Suprapubic skin (tissue), 4 donors: ENCODE measurements around the gene LRRTM2. TPM values are rescaled to one million over a fixed set of nuclear protein-coding genes. Genes with fewer than 3 reads are reported as not detected.

Source experiments
- DNase-seq, 2 donors: peaks; one replicate each; pipeline ENCODE4 v3.0.0-alpha.2; 2019; ENCODE audit warnings: low spot score in 2 of 2
- H3K27ac ChIP-seq: fragments of 200-600 bp; sonication (generic); one replicate; pipeline ENCODE4 v1.5.1; 2019
- H3K27me3 ChIP-seq: fragments of 200-600 bp; sonication (generic); one replicate; pipeline ENCODE4 v1.5.1; 2019
- H3K36me3 ChIP-seq: fragments of 200-600 bp; sonication (generic); one replicate; pipeline ENCODE4 v1.5.1; 2019
- H3K4me1 ChIP-seq: fragments of 200-600 bp; sonication (generic); one replicate; pipeline ENCODE4 v1.5.1; 2019
- H3K4me3 ChIP-seq: fragments of 200-600 bp; sonication (generic); one replicate; pipeline ENCODE4 v1.5.1; 2019; ENCODE audit warnings: mild to moderate bottlenecking
- H3K9me3 ChIP-seq: fragments of 200-600 bp; sonication (generic); one replicate; pipeline ENCODE4 v1.5.1; 2019
- EP300 ChIP-seq: sonication (generic); formaldehyde crosslinking; IDR thresholded peaks from one replicate; pipeline ENCODE4 v1.6.1; 2017; ENCODE audit warnings: antibody characterized with exemption
- POLR2A ChIP-seq, 2 donors: fragments of 450-650 bp; IDR thresholded peaks; one replicate each; pipeline ENCODE4 v1.6.1; 2017; ENCODE audit warnings: antibody characterized with exemption in 2 of 2, mild to moderate bottlenecking in 2 of 2, moderate library complexity in 2 of 2
- POLR2AphosphoS5 ChIP-seq, 3 donors: sonication (generic); formaldehyde crosslinking; IDR thresholded peaks; one replicate each; pipeline ENCODE4 v1.6.1; 2017; ENCODE audit warnings: antibody characterized with exemption in 3 of 3
- WGBS: methylation state at CpG from one replicate; pipeline ENCODE4 v1.1.5; 2018; 5-methylcytosine and 5-hydroxymethylcytosine counted together
- total RNA-seq, 4 donors: library from RNA; depleted of rRNA; stranded (reverse); fragments of >200 nt; gene quantifications; one replicate each; pipeline ENCODE4 v1.1.0, GENCODE V29; 2016
- TF ChIP-seq, protein P1 (sequence below), 2 donors: fragments of 200-600 bp in 1 of 2; fragments of 450-650 bp in 1 of 2; sonication (generic) in 1 of 2; IDR thresholded peaks; one replicate each; pipeline ENCODE4 v1.5.1; 2016 to 2019; ENCODE audit warnings: antibody characterized with exemption in 2 of 2, mild to moderate bottlenecking in 1 of 2, moderate library complexity in 1 of 2

The LRRTM2 gene
- total RNA-seq, 4 donors from 2014 or later, result 0.08 to 0.59 (median 0.32) TPM; not detected in 1

DNA sequence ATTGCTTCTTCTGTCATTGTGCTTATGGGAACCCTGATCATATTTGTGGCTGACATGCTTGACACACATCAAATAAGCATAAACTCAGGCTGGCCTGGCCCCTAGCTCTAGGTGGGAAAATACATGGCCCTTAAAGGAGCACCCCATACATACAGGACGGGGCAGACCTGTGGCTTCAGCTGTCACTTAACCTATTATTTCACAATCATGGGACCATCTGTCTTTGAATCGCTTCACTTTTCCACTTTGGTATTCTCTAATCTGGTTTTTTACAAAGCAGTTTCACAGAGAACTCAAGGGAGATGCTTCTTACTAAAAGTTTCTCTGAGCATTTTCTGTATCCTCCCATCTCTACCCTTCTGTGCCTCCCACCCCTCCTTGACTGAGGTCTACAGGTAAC lies 34.6 kb upstream of the LRRTM2 start:
- Histone ChIP-seq H3K27me3 (no peaks in the 10 kb centered on the region), H3K27ac (no peak overlapping the region), H3K4me1 (no peaks in the 10 kb centered on the region), H3K9me3 (no peaks in the 10 kb centered on the region), H3K4me3 (no peak overlapping the region), H3K36me3 (peaks cover 31% of the 10 kb centered on the region)
- WGBS, result 98% methylated on average over 2 of the region's 2 CpGs
- DNase-seq, result no peak
- TF ChIP-seq POLR2A (IDR thresholded peaks at IDR 0.05), result no peak
- TF ChIP-seq POLR2AphosphoS5 (IDR thresholded peaks at IDR 0.05), result no peak
- TF ChIP-seq, protein P1, sequence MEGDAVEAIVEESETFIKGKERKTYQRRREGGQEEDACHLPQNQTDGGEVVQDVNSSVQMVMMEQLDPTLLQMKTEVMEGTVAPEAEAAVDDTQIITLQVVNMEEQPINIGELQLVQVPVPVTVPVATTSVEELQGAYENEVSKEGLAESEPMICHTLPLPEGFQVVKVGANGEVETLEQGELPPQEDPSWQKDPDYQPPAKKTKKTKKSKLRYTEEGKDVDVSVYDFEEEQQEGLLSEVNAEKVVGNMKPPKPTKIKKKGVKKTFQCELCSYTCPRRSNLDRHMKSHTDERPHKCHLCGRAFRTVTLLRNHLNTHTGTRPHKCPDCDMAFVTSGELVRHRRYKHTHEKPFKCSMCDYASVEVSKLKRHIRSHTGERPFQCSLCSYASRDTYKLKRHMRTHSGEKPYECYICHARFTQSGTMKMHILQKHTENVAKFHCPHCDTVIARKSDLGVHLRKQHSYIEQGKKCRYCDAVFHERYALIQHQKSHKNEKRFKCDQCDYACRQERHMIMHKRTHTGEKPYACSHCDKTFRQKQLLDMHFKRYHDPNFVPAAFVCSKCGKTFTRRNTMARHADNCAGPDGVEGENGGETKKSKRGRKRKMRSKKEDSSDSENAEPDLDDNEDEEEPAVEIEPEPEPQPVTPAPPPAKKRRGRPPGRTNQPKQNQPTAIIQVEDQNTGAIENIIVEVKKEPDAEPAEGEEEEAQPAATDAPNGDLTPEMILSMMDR (IDR thresholded peaks at IDR 0.05), result no peak
- TF ChIP-seq EP300, result no peak

DNA sequence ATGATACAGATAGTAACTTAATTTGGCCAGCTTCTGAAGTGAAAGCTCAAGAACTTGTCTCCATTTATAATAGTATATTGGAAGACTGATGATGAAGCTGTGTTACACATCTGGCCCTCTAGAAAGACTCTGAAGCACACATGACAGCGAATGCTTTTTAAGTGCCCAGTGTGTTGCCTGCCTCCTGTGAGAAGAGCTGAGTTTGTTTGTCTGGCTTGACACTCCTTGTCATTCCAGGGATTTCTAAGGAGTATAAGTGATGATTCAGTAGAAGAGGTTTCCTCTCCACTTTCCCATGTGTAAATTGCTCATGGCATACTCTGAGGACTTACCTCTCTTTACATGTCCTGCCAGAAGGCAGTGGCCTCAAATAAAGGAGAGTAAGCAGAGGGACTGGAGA lies 30.4 kb upstream of the LRRTM2 start:
- no peaks in the 10 kb centered on the region for H3K9me3 ChIP-seq
- H3K4me3 ChIP-seq, result no peak overlapping the region
- no peaks in the 10 kb centered on the region for H3K4me1 ChIP-seq
- WGBS, result 93% methylated on average over 1 of the region's 1 CpG
- H3K27me3 ChIP-seq, result no peaks in the 10 kb centered on the region
- peaks cover 48% of the 10 kb centered on the region for H3K36me3 ChIP-seq
- DNase-seq, result no peak
- no peak for TF ChIP-seq POLR2AphosphoS5 (IDR thresholded peaks at IDR 0.05)
- H3K27ac ChIP-seq, result no peak overlapping the region

DNA sequence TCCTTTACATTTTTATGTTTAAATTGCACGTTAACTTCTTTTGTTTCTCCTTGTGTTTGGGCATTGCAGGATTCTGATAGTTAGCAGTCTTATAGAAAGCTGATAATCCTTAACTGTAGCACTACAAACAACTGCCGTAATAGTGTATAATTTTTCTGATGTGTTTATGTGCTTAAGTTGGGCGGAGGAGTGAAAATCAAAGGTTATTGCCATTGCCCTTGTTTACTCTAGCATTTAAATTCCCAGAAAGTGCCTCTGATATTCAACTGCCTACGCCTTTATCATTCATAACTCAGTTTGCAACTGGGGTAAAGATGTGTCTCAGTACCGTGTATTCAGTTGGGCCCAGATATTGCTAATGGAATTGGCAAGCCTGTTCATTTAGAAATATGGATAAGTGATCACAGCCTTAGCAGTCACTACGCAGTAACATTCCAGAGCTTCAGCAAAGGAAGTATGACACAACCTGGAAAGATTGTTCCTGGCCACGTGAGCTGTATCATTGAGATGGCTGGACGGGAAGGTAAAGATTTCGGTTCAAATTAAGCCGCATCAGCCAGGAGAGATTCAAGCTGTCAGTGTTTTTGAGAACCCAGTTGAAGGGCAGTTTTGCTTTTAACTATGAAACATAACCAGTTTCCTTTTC lies 28.1 kb upstream of the LRRTM2 start:
- no peak for DNase-seq
- WGBS, result 89% methylated on average over 10 of the region's 10 CpGs
- no peak overlapping the region for H3K27ac ChIP-seq

DNA sequence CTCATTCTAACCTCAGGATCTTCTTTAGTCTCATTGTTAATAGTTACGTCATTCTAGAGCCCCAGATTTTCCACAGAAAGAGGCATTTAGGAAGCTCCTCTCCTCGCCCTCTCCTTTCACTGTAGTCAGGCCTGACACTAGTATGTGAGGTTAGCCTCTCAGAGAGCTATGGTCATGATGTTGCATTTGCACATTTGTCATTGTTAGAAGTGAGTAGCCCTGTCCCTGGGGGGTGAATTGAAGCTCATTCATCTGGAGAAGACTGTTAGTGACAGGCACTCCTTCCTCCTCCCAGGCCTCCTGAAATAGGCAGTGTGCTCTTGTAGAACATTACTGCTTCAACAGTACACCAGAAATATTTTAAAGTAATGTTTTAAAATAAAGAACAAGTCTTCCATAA lies 26.6 kb upstream of the LRRTM2 start:
- Histone ChIP-seq H3K27me3 (no peaks in the 10 kb centered on the region), H3K36me3 (peaks cover 42% of the 10 kb centered on the region), H3K27ac (no peak overlapping the region), H3K9me3 (no peaks in the 10 kb centered on the region), H3K4me3 (no peak overlapping the region), H3K4me1 (no peaks in the 10 kb centered on the region)
- 92% methylated on average over 2 of the region's 2 CpGs for WGBS
- DNase-seq, result no peak
- TF ChIP-seq POLR2AphosphoS5 (IDR thresholded peaks at IDR 0.05), result no peak
- no peak for TF ChIP-seq POLR2A (IDR thresholded peaks at IDR 0.05)
- TF ChIP-seq, protein P1 (IDR thresholded peaks at IDR 0.05), result no peak
- no peak for TF ChIP-seq EP300

More for the DNA sequence above, 28.1 kb upstream of the LRRTM2 start:
- Histone ChIP-seq H3K4me1 (no peaks in the 10 kb centered on the region), H3K4me3 (no peak overlapping the region), H3K36me3 (peaks cover 40% of the 10 kb centered on the region), H3K9me3 (no peaks in the 10 kb centered on the region), H3K27me3 (no peaks in the 10 kb centered on the region)
- TF ChIP-seq, protein P1 (IDR thresholded peaks at IDR 0.05), result no peak
- no peak for TF ChIP-seq EP300
- no peak for TF ChIP-seq POLR2A (IDR thresholded peaks at IDR 0.05)
- TF ChIP-seq POLR2AphosphoS5 (IDR thresholded peaks at IDR 0.05), result no peak

DNA sequence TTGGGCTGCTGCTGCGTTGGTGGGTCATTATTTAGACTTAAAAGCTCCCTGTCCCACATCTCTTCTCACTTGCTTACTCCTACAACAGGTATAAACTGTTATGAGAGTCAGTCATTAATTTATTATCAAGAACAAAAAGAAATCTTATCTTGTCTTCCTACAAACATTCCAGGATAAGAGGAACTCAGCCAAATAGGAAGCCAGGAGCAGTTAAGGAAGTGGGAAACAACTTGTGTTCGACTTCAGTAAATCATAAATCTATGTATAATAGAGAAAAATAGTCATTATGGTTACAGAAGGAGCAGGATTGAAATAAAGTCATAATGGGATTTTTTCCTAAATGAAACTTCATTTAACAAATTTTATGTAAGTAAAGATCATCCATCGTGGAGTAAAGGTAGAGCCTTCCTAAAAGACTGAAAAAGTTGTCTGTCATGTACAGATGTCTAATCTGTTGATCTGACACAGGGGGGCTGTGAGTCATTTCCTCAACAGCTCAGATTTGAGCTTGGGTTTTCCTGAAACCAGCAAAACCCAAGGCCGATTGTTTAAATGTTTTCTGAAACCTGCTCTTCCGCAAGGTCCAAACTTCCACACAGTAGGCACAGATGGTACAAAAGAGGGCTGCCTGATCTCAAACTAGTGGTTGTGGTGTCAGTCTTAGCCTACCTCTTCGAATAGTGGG lies 25.3 kb upstream of the LRRTM2 start:
- H3K4me1 ChIP-seq, result no peaks in the 10 kb centered on the region
- H3K36me3 ChIP-seq, result peaks cover 39% of the 10 kb centered on the region
- no peaks in the 10 kb centered on the region for H3K27me3 ChIP-seq
- no peak overlapping the region for H3K4me3 ChIP-seq
- DNase-seq, result no peak
- no peak overlapping the region for H3K27ac ChIP-seq
- no peaks in the 10 kb centered on the region for H3K9me3 ChIP-seq
- TF ChIP-seq EP300, result no peak
- 63% methylated on average over 6 of the region's 6 CpGs for WGBS

DNA sequence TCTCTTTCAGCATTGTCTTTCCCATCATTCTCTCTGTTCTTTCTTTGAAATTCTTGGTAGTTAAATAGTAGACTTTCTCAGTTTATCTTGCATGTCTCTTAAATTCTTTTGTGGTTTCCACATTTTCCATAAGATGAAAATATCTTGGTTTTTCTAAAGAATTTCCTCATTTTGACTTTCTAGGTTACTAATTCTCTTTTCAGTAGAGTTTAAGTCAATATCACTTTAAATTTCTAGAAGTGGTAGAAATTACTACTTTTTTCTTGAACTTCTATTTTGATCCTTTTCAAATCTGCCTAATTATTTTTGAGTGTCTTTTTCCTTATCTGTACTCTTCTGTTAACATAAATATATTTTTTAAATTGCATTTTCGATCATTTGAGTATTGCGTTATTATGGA lies 23.6 kb upstream of the LRRTM2 start:
- no peak for DNase-seq
- peaks cover 25% of the 10 kb centered on the region for H3K36me3 ChIP-seq

More for the DNA sequence above, 23.6 kb upstream of the LRRTM2 start:
- Histone ChIP-seq H3K9me3 (no peaks in the 10 kb centered on the region), H3K27me3 (no peaks in the 10 kb centered on the region), H3K27ac (no peak overlapping the region), H3K4me1 (no peaks in the 10 kb centered on the region), H3K4me3 (no peak overlapping the region)
- TF ChIP-seq POLR2A (IDR thresholded peaks at IDR 0.05) (no peak), EP300 (no peak), POLR2AphosphoS5 (IDR thresholded peaks at IDR 0.05) (no peak)
- TF ChIP-seq, protein P1 (IDR thresholded peaks at IDR 0.05), result no peak
- WGBS, result 96% methylated on average over 2 of the region's 2 CpGs
